ENCODE results near the gene GPBP1.
A peak's percentile ranks its signal among the peaks of the same experiment; 100 is the strongest.
"Not testable (repeated sequence)": the region's sequence is repeated elsewhere in the genome, so short reads cannot be mapped to it uniquely, and the experiment has no call there.

Gene GPBP1

DNA sequence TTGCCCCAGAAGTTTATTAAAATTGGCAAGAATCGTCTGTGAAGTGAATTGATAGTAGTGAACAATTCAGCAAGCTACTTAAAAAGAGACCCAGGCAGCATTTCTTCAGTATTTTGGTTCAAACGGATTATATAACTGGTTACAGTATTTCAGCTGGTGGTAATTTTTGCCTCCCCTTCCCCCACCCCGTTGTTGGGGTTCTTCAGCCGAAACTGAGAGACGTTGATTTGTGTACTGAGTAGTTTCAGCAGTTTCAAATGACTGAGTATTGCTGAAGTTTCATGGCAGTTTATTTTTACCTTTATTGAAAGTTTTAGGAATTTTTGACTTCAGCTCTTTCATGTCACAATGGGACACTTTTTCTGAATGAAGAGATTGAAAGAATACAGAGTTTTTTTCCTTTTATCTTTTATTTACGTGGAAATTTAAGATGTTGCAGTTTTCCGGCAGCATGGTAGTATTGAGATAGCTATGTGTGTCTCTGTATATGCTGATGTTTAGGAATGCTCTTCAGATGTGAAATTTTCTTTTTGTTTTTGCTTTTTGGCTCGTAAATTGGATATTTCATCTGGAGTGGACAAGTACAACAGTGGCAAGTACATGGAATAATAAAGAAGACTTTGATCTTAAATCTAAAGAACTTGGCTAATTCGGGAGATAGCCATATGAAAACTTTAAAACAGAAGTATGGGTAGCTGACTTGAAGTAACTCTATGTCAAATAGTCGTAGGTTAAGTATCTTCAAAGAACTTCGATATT, 1.9 kb downstream of the GPBP1 start:
- peak overlapping the region; percentile 94 for H3K4me2 ChIP-seq (ENCODE audit: insufficient read depth, low read length)
- peaks cover 73% of the 10 kb centered on the region for H3K79me2 ChIP-seq (ENCODE audit: insufficient read depth, low read length)
- H2AFZ ChIP-seq (ENCODE audit: low read depth, low read length), result no peak overlapping the region
- peak overlapping the region; percentile 91 for H3K9ac ChIP-seq (ENCODE audit: low read depth, low read length)
- TF ChIP-seq EZH2 (IDR thresholded peaks at IDR 0.05; ENCODE audit: borderline replicate concordance, low read depth, low read length, severe bottlenecking), result no peak
- TF ChIP-seq, protein P1, sequence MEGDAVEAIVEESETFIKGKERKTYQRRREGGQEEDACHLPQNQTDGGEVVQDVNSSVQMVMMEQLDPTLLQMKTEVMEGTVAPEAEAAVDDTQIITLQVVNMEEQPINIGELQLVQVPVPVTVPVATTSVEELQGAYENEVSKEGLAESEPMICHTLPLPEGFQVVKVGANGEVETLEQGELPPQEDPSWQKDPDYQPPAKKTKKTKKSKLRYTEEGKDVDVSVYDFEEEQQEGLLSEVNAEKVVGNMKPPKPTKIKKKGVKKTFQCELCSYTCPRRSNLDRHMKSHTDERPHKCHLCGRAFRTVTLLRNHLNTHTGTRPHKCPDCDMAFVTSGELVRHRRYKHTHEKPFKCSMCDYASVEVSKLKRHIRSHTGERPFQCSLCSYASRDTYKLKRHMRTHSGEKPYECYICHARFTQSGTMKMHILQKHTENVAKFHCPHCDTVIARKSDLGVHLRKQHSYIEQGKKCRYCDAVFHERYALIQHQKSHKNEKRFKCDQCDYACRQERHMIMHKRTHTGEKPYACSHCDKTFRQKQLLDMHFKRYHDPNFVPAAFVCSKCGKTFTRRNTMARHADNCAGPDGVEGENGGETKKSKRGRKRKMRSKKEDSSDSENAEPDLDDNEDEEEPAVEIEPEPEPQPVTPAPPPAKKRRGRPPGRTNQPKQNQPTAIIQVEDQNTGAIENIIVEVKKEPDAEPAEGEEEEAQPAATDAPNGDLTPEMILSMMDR (IDR thresholded peaks at IDR 0.05; ENCODE audit: borderline replicate concordance, extremely low read depth, low read length, poor library complexity, severe bottlenecking), result no peak
- H3K9me3 ChIP-seq (ENCODE audit: insufficient read depth, low read length, severe bottlenecking), result no peaks in the 10 kb centered on the region
- H4K20me1 ChIP-seq (ENCODE audit: insufficient read depth, low read length), result peaks cover 57% of the 10 kb centered on the region
- peak overlapping the region; percentile 75 to 76; a peak in 3 of 4 replicates for H3K4me3 ChIP-seq (ENCODE audit: low read depth in 1 of 2, low read length in 2 of 2)
- H3K4me1 ChIP-seq (ENCODE audit: insufficient read depth, low read length), result peaks cover 76% of the 10 kb centered on the region
- no peak for ATAC-seq (ENCODE audit: insufficient read depth, low read depth)
- peak; percentile 12 for DNase-seq
- peak overlapping the region; percentile 95 for H3K27ac ChIP-seq (ENCODE audit: low read length)
- H3K27me3 ChIP-seq (ENCODE audit: insufficient read depth, low read length, poor library complexity), result peaks cover 5% of the 10 kb centered on the region
- H3K36me3 ChIP-seq (ENCODE audit: insufficient read depth, low read length), result peaks cover 32% of the 10 kb centered on the region

GRCh38 chr5:57176350-57176857, 2.5 kb downstream of the GPBP1 start:
- H3K4me3 ChIP-seq (ENCODE audit: low read depth in 1 of 2, low read length in 2 of 2), result peak overlapping the region; percentile 75 to 76; a peak in 3 of 4 replicates
- peaks cover 36% of the 10 kb centered on the region for H3K36me3 ChIP-seq (ENCODE audit: insufficient read depth, low read length)
- peaks cover 5% of the 10 kb centered on the region for H3K27me3 ChIP-seq (ENCODE audit: insufficient read depth, low read length, poor library complexity)
- H3K27ac ChIP-seq (ENCODE audit: low read length), result peak overlapping the region; percentile 95
- peaks cover 80% of the 10 kb centered on the region for H3K79me2 ChIP-seq (ENCODE audit: insufficient read depth, low read length)
- H3K4me1 ChIP-seq (ENCODE audit: insufficient read depth, low read length), result peaks cover 82% of the 10 kb centered on the region
- DNase-seq (no peak), ATAC-seq (ENCODE audit: insufficient read depth, low read depth) (no peak)
- no peak for TF ChIP-seq EZH2 (IDR thresholded peaks at IDR 0.05; ENCODE audit: borderline replicate concordance, low read depth, low read length, severe bottlenecking)
- TF ChIP-seq, protein P1 (IDR thresholded peaks at IDR 0.05; ENCODE audit: borderline replicate concordance, extremely low read depth, low read length, poor library complexity, severe bottlenecking), result no peak
- no peaks in the 10 kb centered on the region for H3K9me3 ChIP-seq (ENCODE audit: insufficient read depth, low read length, severe bottlenecking)
- H2AFZ ChIP-seq (ENCODE audit: low read depth, low read length), result no peak overlapping the region
- peak overlapping the region; percentile 91 for H3K9ac ChIP-seq (ENCODE audit: low read depth, low read length)
- H3K4me2 ChIP-seq (ENCODE audit: insufficient read depth, low read length), result peak overlapping the region; percentile 94
- H4K20me1 ChIP-seq (ENCODE audit: insufficient read depth, low read length), result peaks cover 64% of the 10 kb centered on the region

- ATAC-seq (ENCODE audit: insufficient read depth, low read depth) (no peak), DNase-seq (no peak)
- Histone ChIP-seq H2AFZ (ENCODE audit: low read depth, low read length) (no peak overlapping the region), H3K4me2 (ENCODE audit: insufficient read depth, low read length) (peak overlapping the region; percentile 94), H3K4me1 (ENCODE audit: insufficient read depth, low read length) (peaks cover 76% of the 10 kb centered on the region), H4K20me1 (ENCODE audit: insufficient read depth, low read length) (peaks cover 74% of the 10 kb centered on the region), H3K4me3 (ENCODE audit: low read depth in 1 of 2, low read length in 2 of 2) (peak overlapping the region; percentile 75 to 76; a peak in 3 of 4 replicates), H3K9me3 (ENCODE audit: insufficient read depth, low read length, severe bottlenecking) (no peaks in the 10 kb centered on the region), H3K9ac (ENCODE audit: low read depth, low read length) (peak overlapping the region; percentile 91), H3K27ac (ENCODE audit: low read length) (no peak overlapping the region), H3K79me2 (ENCODE audit: insufficient read depth, low read length) (peaks cover 88% of the 10 kb centered on the region), H3K36me3 (ENCODE audit: insufficient read depth, low read length) (peaks cover 36% of the 10 kb centered on the region), H3K27me3 (ENCODE audit: insufficient read depth, low read length, poor library complexity) (no peaks in the 10 kb centered on the region)
- TF ChIP-seq, protein P1 (IDR thresholded peaks at IDR 0.05; ENCODE audit: borderline replicate concordance, extremely low read depth, low read length, poor library complexity, severe bottlenecking), result no peak
- no peak for TF ChIP-seq EZH2 (IDR thresholded peaks at IDR 0.05; ENCODE audit: borderline replicate concordance, low read depth, low read length, severe bottlenecking)
Measured at GRCh38 chr5:57177479-57178156, 3.8 kb downstream of the GPBP1 start.

DNA sequence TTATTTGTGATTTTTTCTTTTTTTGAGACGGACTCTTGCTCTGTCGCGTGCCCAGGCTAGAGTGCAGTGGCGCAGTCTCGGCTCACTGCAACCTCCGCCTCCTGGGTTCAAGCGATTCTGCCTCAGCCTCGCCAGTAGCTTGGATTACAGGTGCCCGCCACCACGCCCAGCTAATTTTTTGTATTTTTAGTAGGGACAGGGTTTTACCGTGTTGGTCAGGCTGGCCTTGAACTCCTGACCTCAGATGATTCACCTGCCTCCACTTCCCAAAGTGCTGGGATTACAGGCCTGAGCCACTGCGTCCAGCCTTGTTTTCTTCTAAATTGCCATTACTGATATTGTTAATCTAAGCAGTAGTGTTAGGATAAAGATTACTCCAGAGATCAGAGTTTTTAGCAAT, 4.4 kb downstream of the GPBP1 start:
- ATAC-seq (ENCODE audit: insufficient read depth, low read depth); H2AFZ ChIP-seq (ENCODE audit: low read depth, low read length); DNase-seq; H3K27me3 ChIP-seq (ENCODE audit: insufficient read depth, low read length, poor library complexity); H3K9me3 ChIP-seq (ENCODE audit: insufficient read depth, low read length, severe bottlenecking): not testable (repeated sequence)
- H3K4me3 ChIP-seq (ENCODE audit: low read depth in 1 of 2, low read length in 2 of 2), result peak overlapping the region; percentile 75 to 76; a peak in 3 of 4 replicates
- H3K4me2 ChIP-seq (ENCODE audit: insufficient read depth, low read length), result peak overlapping the region; percentile 94
- H3K9ac ChIP-seq (ENCODE audit: low read depth, low read length), result peak overlapping the region; percentile 91
- H3K27ac ChIP-seq (ENCODE audit: low read length), result peak overlapping the region; percentile 39; the same call in 1 of the 2 replicates
- peaks cover 77% of the 10 kb centered on the region for H4K20me1 ChIP-seq (ENCODE audit: insufficient read depth, low read length)
- H3K4me1 ChIP-seq (ENCODE audit: insufficient read depth, low read length), result peaks cover 71% of the 10 kb centered on the region
- H3K36me3 ChIP-seq (ENCODE audit: insufficient read depth, low read length), result peaks cover 37% of the 10 kb centered on the region
- peaks cover 94% of the 10 kb centered on the region for H3K79me2 ChIP-seq (ENCODE audit: insufficient read depth, low read length)

Data from DND-41 (cell line).